Measurements from ENCODE around the gene PANX1.
A peak's percentile ranks its signal among the peaks of the same experiment; 100 is the strongest.

The PANX1 gene

DNA sequence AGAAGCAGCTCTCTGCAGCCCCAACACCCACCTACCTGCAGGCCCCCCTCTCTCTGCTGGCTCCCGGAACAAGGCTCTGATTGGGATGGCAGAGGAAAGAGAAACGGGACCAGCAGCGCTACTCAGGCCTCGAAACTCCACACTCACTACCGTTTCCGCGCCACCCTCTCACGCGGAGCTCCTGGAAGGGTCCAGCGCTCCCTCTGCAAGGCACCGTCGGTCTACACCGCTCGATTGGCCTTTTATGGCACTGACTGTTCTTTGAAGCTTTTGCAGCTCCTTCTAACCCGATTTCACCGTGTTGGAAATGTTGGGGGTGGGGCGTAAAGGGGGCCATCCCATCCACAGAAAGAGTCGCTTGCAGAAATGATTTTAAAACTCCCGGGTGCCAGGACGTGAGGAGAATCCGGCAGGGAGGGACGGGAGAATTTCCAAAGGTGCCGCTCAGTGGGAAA lies 323 bp upstream of the PANX1 start:
- 0% methylated on average over 20 of the region's 23 CpGs for WGBS (ENCODE audit: insufficient coverage)
- Histone ChIP-seq H3K27ac (ENCODE audit: insufficient read depth in 1 of 2, low read depth in 1 of 2, low read length in 2 of 2, poor library complexity in 1 of 2, severe bottlenecking in 2 of 2) (peak overlapping the region; percentile 42 to 78), H3K4me1 (ENCODE audit: control extremely low read depth in 1 of 4, control insufficient read depth in 4 of 4, insufficient read depth in 4 of 4, low read length in 3 of 4) (peaks cover 7 to 37% (median 29%) of the 10 kb centered on the region in 4 experiments), H3K27me3 (replicated peaks in 2 of 5; ENCODE audit: control insufficient read depth in 4 of 5, insufficient read depth in 5 of 5, low read length in 4 of 5) (no peaks in the 10 kb centered on the region), H3K4me3 (ENCODE audit: control insufficient read depth in 1 of 7, extremely low read depth in 1 of 7, insufficient read depth in 4 of 7, low read depth in 2 of 7, low read length in 6 of 7) (peak overlapping the region; percentile 75 to 99 (median 90)), H3K9me3 (ENCODE audit: control extremely low read depth in 1 of 5, control insufficient read depth in 4 of 5, insufficient read depth in 2 of 5, low read depth in 1 of 5, low read length in 4 of 5) (no peaks in the 10 kb centered on the region), H3K36me3 (ENCODE audit: control insufficient read depth in 4 of 4, insufficient read depth in 4 of 4, low read length in 3 of 4) (no peaks in the 10 kb centered on the region)
- CTCF ChIA-PET: interaction anchor here (1.2 kb wide), 1 partner anchor 24 kb away, joined by 3 read pairs; no protein-coding TSS in a partner anchor
- peak in 1 of 3 donors; percentile 20 for DNase-seq
- POLR2A ChIA-PET: interaction anchor here (0.6 kb wide), 1 partner anchor 460 kb away, joined by 3 read pairs; no protein-coding TSS in a partner anchor

DNA sequence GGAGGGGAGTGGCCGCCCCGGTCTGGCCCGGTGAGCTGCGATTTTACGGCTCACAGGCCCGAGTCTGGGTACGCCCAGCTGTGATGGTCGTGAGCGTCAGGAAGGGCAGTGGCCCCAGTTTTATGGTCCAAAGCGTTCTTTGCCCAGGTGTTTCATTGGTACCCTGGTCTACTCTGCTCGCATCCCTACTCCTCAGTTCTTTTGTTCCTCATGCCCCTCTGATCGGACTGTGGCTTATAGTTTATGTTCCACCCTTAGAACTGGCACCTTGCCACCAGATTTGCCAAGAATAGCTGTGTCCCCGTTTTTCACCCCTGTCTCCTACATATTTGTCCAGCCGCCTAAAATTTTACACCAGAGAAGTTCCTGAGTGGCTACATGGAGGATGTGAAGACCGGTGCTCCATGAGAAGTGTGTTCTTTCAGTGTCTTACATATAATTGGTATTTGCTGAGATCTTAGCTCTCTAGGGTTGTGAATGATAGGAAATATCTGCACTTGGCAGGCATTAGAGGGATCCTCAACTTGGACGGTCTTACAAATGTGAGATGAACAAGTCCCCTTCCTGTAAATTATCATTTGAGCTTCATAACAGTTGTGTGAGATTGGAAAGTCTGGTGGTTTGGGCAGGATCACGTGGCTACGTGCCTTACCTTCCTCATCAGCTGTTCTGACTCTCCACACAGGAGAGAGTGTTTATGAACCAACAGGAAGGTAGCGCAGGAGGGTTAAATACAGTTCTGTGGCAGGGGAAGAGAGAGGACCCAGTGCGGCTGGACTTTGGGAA lies 1.1 kb downstream of the PANX1 start:
- peaks cover 7 to 47% (median 34%) of the 10 kb centered on the region in 4 experiments for H3K4me1 ChIP-seq (ENCODE audit: control extremely low read depth in 1 of 4, control insufficient read depth in 4 of 4, insufficient read depth in 4 of 4, low read length in 3 of 4)
- WGBS (ENCODE audit: insufficient coverage): 21% methylated on average over 16 of the region's 20 CpGs
- H3K27ac ChIP-seq (ENCODE audit: insufficient read depth in 1 of 2, low read depth in 1 of 2, low read length in 2 of 2, poor library complexity in 1 of 2, severe bottlenecking in 2 of 2): peak overlapping the region in 1 of 2 experiments; percentile 43
- peak in 2 of 3 donors; percentile 39 to 49 for DNase-seq
- no peaks in the 10 kb centered on the region for H3K9me3 ChIP-seq (ENCODE audit: control extremely low read depth in 1 of 5, control insufficient read depth in 4 of 5, insufficient read depth in 2 of 5, low read depth in 1 of 5, low read length in 4 of 5)
- CTCF ChIA-PET: interaction anchor here (1.1 kb wide), 1 partner anchor 13 kb away, joined by 3 read pairs; no protein-coding TSS in a partner anchor
- POLR2A ChIA-PET: no interaction called here
- H3K27me3 ChIP-seq (replicated peaks in 2 of 5; ENCODE audit: control insufficient read depth in 4 of 5, insufficient read depth in 5 of 5, low read length in 4 of 5): no peaks in the 10 kb centered on the region
- H3K4me3 ChIP-seq (ENCODE audit: control insufficient read depth in 1 of 7, extremely low read depth in 1 of 7, insufficient read depth in 4 of 7, low read depth in 2 of 7, low read length in 6 of 7): peak overlapping the region; percentile 75 to 99 (median 90)
- no peaks in the 10 kb centered on the region for H3K36me3 ChIP-seq (ENCODE audit: control insufficient read depth in 4 of 4, insufficient read depth in 4 of 4, low read length in 3 of 4)

DNA sequence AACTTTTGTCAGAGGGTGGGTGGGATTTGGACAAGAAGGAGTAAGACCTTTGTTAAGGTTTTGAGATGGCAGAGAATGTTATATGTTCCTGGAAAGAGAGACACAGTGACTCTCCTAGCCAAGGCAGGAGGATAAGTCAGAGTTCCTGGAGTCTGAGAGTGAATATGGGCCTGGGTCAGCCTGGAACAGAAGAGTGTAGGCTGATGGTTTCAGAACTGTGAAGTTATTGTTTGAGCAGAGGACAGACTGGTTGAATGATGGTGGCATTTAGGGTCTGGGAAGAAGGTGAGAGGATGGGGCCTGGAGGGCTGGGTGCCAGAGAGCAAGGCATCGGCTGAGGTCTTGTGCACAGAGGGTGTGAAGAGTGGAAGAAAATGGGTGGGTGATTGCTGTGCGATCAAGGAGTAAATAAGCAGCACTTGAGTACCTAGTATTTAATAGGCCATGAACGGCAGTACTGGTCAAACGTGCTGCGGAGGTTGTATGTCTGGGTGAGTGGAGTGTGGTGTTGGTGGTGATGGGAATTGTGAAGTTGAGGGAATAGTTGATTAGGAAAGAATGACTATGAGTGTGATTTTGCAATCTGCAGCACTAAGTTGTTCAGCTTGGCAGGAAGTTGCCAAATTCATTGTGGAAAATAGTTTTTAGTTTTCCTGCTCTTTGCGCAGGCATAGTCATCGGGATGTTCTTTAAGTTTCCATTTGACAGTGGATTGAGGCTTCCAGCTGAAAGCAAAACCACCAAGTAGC lies 1.8 kb downstream of the PANX1 start:
- H3K27me3 ChIP-seq (replicated peaks in 2 of 5; ENCODE audit: control insufficient read depth in 4 of 5, insufficient read depth in 5 of 5, low read length in 4 of 5): no peaks in the 10 kb centered on the region
- peaks cover 7 to 55% (median 41%) of the 10 kb centered on the region in 4 experiments for H3K4me1 ChIP-seq (ENCODE audit: control extremely low read depth in 1 of 4, control insufficient read depth in 4 of 4, insufficient read depth in 4 of 4, low read length in 3 of 4)
- DNase-seq: no peak
- POLR2A ChIA-PET: no interaction called here
- H3K36me3 ChIP-seq (ENCODE audit: control insufficient read depth in 4 of 4, insufficient read depth in 4 of 4, low read length in 3 of 4): no peaks in the 10 kb centered on the region
- no peak overlapping the region for H3K27ac ChIP-seq (ENCODE audit: insufficient read depth in 1 of 2, low read depth in 1 of 2, low read length in 2 of 2, poor library complexity in 1 of 2, severe bottlenecking in 2 of 2)
- no peaks in the 10 kb centered on the region for H3K9me3 ChIP-seq (ENCODE audit: control extremely low read depth in 1 of 5, control insufficient read depth in 4 of 5, insufficient read depth in 2 of 5, low read depth in 1 of 5, low read length in 4 of 5)
- peak overlapping the region in 5 of 7 experiments; percentile 22 to 99 (median 82) for H3K4me3 ChIP-seq (ENCODE audit: control insufficient read depth in 1 of 7, extremely low read depth in 1 of 7, insufficient read depth in 4 of 7, low read depth in 2 of 7, low read length in 6 of 7)
- WGBS (ENCODE audit: insufficient coverage): 89% methylated on average over 7 of the region's 7 CpGs
- CTCF ChIA-PET: interaction anchor here (1.1 kb wide), 1 partner anchor 12 kb away, joined by 3 read pairs; no protein-coding TSS in a partner anchor

DNA sequence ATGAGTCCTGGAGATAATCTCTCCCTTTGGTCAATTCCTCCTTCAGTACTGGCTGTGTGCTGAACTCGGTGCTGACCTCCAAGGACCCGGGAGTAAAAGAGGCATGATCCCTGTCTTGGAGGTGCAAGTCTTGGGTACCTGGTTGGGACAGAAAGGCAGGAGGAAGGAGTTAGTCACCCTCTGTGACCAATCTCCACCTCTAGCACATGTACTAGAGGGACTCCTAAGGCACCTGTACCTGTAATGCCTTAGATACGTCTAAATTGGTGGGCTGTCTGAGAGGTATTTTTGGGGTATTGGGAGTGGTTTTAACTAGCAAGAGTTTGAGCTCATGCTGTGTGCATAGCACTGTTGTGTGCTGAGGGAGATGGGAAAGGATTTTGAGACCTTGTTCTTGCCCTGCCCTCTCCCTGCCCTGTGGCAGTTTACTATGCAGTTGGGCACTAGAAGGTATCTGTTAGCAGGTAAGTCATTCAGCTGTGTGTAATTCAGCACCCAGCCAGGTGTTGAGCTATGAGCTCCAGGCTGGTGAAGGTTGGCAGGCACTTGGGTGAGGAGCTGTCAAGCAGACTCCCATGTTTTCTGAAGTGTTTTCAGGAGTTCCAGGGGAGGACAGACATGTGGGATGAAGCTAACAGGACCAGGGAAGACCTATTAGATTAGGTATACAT lies 2.5 kb downstream of the PANX1 start:
- Histone ChIP-seq H3K9me3 (ENCODE audit: control extremely low read depth in 1 of 5, control insufficient read depth in 4 of 5, insufficient read depth in 2 of 5, low read depth in 1 of 5, low read length in 4 of 5) (no peaks in the 10 kb centered on the region), H3K27ac (ENCODE audit: insufficient read depth in 1 of 2, low read depth in 1 of 2, low read length in 2 of 2, poor library complexity in 1 of 2, severe bottlenecking in 2 of 2) (no peak overlapping the region), H3K4me1 (ENCODE audit: control extremely low read depth in 1 of 4, control insufficient read depth in 4 of 4, insufficient read depth in 4 of 4, low read length in 3 of 4) (peaks cover 7 to 62% (median 43%) of the 10 kb centered on the region in 4 experiments), H3K4me3 (ENCODE audit: control insufficient read depth in 1 of 7, extremely low read depth in 1 of 7, insufficient read depth in 4 of 7, low read depth in 2 of 7, low read length in 6 of 7) (peak overlapping the region in 1 of 7 experiments; percentile 28), H3K27me3 (replicated peaks in 2 of 5; ENCODE audit: control insufficient read depth in 4 of 5, insufficient read depth in 5 of 5, low read length in 4 of 5) (no peaks in the 10 kb centered on the region), H3K36me3 (ENCODE audit: control insufficient read depth in 4 of 4, insufficient read depth in 4 of 4, low read length in 3 of 4) (peaks cover 0 to 2% (median 0%) of the 10 kb centered on the region in 4 experiments)
- 80% methylated on average over 3 of the region's 3 CpGs for WGBS (ENCODE audit: insufficient coverage)
- ChIA-PET POLR2A (no interaction called here), CTCF (no interaction called here)
- DNase-seq: no peak

DNA sequence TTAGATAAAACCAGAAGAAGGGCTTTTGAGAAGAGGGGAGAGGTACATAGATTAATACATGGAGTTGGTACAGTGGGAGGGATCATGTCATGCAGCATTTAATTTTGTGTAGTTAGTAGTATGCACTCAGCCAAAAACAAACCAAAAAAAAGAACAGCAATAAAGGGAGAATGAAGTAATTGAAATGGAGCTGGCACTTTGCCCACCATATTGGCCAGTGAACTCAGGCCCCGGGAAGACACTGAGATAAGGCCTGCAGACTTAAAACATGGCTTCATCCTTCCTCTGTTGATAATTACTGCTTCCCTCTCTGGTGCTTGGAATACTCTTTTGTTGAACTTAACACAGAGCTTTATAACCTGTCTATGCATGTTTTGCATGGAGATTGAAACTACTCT lies 3.1 kb downstream of the PANX1 start:
- no peak for DNase-seq
- ChIA-PET POLR2A (interaction anchor here (0.9 kb wide), 1 partner anchor 22 kb away, joined by 3 read pairs; no protein-coding TSS in a partner anchor), CTCF (no interaction called here)
- 86% methylated on average over 1 of the region's 1 CpG for WGBS (ENCODE audit: insufficient coverage)
- Histone ChIP-seq H3K27me3 (replicated peaks in 2 of 5; ENCODE audit: control insufficient read depth in 4 of 5, insufficient read depth in 5 of 5, low read length in 4 of 5) (no peaks in the 10 kb centered on the region), H3K4me3 (ENCODE audit: control insufficient read depth in 1 of 7, extremely low read depth in 1 of 7, insufficient read depth in 4 of 7, low read depth in 2 of 7, low read length in 6 of 7) (no peak overlapping the region), H3K4me1 (ENCODE audit: control extremely low read depth in 1 of 4, control insufficient read depth in 4 of 4, insufficient read depth in 4 of 4, low read length in 3 of 4) (peaks cover 7 to 65% (median 43%) of the 10 kb centered on the region in 4 experiments), H3K36me3 (ENCODE audit: control insufficient read depth in 4 of 4, insufficient read depth in 4 of 4, low read length in 3 of 4) (peaks cover 0 to 2% (median 0%) of the 10 kb centered on the region in 4 experiments), H3K9me3 (ENCODE audit: control extremely low read depth in 1 of 5, control insufficient read depth in 4 of 5, insufficient read depth in 2 of 5, low read depth in 1 of 5, low read length in 4 of 5) (peaks cover 0 to 1% (median 0%) of the 10 kb centered on the region in 5 experiments), H3K27ac (ENCODE audit: insufficient read depth in 1 of 2, low read depth in 1 of 2, low read length in 2 of 2, poor library complexity in 1 of 2, severe bottlenecking in 2 of 2) (no peak overlapping the region)

DNA sequence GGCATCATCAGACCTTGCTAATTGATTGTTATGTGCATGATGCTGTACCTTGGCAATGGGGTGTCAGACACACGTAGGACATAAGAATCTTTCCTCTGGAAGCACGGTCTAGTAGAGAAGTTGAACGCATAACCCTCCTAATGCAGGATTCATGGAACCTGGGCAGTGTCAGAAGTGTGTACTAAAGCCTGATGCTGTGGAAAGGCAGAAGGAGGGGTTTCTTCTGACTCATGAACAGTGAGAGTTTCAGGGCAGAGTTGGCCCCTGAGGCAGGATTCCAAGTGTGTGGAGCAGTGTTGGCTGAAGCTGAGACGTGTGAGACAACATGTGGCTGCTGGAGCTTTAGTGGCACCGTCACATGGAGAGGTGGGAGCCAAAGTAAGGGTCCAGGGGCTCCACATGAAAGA lies 3.5 kb downstream of the PANX1 start:
- H3K4me3 ChIP-seq (ENCODE audit: control insufficient read depth in 1 of 7, extremely low read depth in 1 of 7, insufficient read depth in 4 of 7, low read depth in 2 of 7, low read length in 6 of 7): no peak overlapping the region
- peaks cover 0 to 4% (median 2%) of the 10 kb centered on the region in 5 experiments for H3K9me3 ChIP-seq (ENCODE audit: control extremely low read depth in 1 of 5, control insufficient read depth in 4 of 5, insufficient read depth in 2 of 5, low read depth in 1 of 5, low read length in 4 of 5)
- peaks cover 0 to 2% (median 0%) of the 10 kb centered on the region in 4 experiments for H3K36me3 ChIP-seq (ENCODE audit: control insufficient read depth in 4 of 4, insufficient read depth in 4 of 4, low read length in 3 of 4)
- H3K27ac ChIP-seq (ENCODE audit: insufficient read depth in 1 of 2, low read depth in 1 of 2, low read length in 2 of 2, poor library complexity in 1 of 2, severe bottlenecking in 2 of 2): no peak overlapping the region
- 96% methylated on average over 5 of the region's 5 CpGs for WGBS (ENCODE audit: insufficient coverage)
- DNase-seq: no peak
- peaks cover 7 to 68% (median 43%) of the 10 kb centered on the region in 4 experiments for H3K4me1 ChIP-seq (ENCODE audit: control extremely low read depth in 1 of 4, control insufficient read depth in 4 of 4, insufficient read depth in 4 of 4, low read length in 3 of 4)
- ChIA-PET CTCF (no interaction called here), POLR2A (interaction anchor here (0.9 kb wide), 1 partner anchor 22 kb away, joined by 3 read pairs; no protein-coding TSS in a partner anchor)
- H3K27me3 ChIP-seq (replicated peaks in 2 of 5; ENCODE audit: control insufficient read depth in 4 of 5, insufficient read depth in 5 of 5, low read length in 4 of 5): no peaks in the 10 kb centered on the region

All from common myeloid progenitor, CD34-positive (primary cell).